H9 (cell line): Measurements from ENCODE around the gene OTUD3. TPM values are rescaled to one million over a fixed set of nuclear protein-coding genes. Genes with fewer than 3 reads are reported as not detected.

Experiments used
- DNase-seq: peaks from one replicate; pipeline ENCODE4 v3.0.0-alpha.2; 2017
- H2AFZ ChIP-seq: one replicate; pipeline ENCODE4 v1.6.1; 2013; ENCODE audit warnings: mild to moderate bottlenecking, low read length, control low read depth, moderate library complexity
- H2AK5ac ChIP-seq: 2 replicates; pipeline ENCODE4 v1.6.1; 2013; ENCODE audit warnings: low read length, control low read depth, mixed read lengths; ENCODE audit not compliant: insufficient read length
- H2BK120ac ChIP-seq: one replicate; pipeline ENCODE4 v1.6.1; 2013; ENCODE audit warnings: low read depth, mild to moderate bottlenecking, low read length, control low read depth, inconsistent platforms; ENCODE audit not compliant: poor library complexity, severe bottlenecking
- H2BK12ac ChIP-seq: 2 replicates; pipeline ENCODE4 v1.6.1; 2013; ENCODE audit warnings: low read length, control low read depth, mixed read lengths, low read depth; ENCODE audit not compliant: insufficient read length
- H2BK15ac ChIP-seq: 2 replicates; pipeline ENCODE4 v1.6.1; 2013; ENCODE audit warnings: low read depth, low read length, control low read depth
- H2BK20ac ChIP-seq: one replicate; pipeline ENCODE4 v1.6.1; 2013; ENCODE audit warnings: low read depth, mild to moderate bottlenecking, low read length, control low read depth, inconsistent platforms; ENCODE audit not compliant: poor library complexity, severe bottlenecking
- H2BK5ac ChIP-seq: 2 replicates; pipeline ENCODE4 v1.6.1; 2013; ENCODE audit warnings: low read length, control low read depth, mixed read lengths; ENCODE audit not compliant: insufficient read length
- H3K14ac ChIP-seq: 2 replicates; pipeline ENCODE4 v1.6.1; 2013; ENCODE audit warnings: low read length, control low read depth; ENCODE audit not compliant: insufficient read depth
- H3K18ac ChIP-seq: 2 replicates; pipeline ENCODE4 v1.6.1; 2013; ENCODE audit warnings: low read depth, mild to moderate bottlenecking, mixed read lengths, low read length, control low read depth; ENCODE audit not compliant: insufficient read length
- H3K23ac ChIP-seq: 2 replicates; pipeline ENCODE4 v1.6.1; 2013; ENCODE audit warnings: low read length, control low read depth, mixed read lengths, low read depth; ENCODE audit not compliant: insufficient read length
- H3K23me2 ChIP-seq: 2 replicates; pipeline ENCODE4 v1.6.1; 2013; ENCODE audit warnings: low read depth, mild to moderate bottlenecking, mixed read lengths, low read length, control low read depth; ENCODE audit not compliant: insufficient read length, poor library complexity, severe bottlenecking
- H3K27ac ChIP-seq: 2 replicates; pipeline ENCODE4 v1.5.1; 2013; ENCODE audit warnings: low read length, control low read depth, mixed read lengths, low read depth; ENCODE audit not compliant: insufficient read length
- H3K27me3 ChIP-seq: 2 replicates; pipeline ENCODE4 v1.6.1; 2013; ENCODE audit warnings: low read length, control low read depth, inconsistent platforms; ENCODE audit not compliant: insufficient read depth
- H3K4ac ChIP-seq: 2 replicates; pipeline ENCODE4 v1.6.1; 2013; ENCODE audit warnings: low read depth, mild to moderate bottlenecking, control low read depth, inconsistent platforms, low read length, moderate library complexity
- H3K4me1 ChIP-seq: 2 replicates; pipeline ENCODE4 v1.6.1; 2013; ENCODE audit warnings: low read length, control low read depth, inconsistent platforms; ENCODE audit not compliant: insufficient read depth
- H3K4me2 ChIP-seq: 2 replicates; pipeline ENCODE4 v1.6.1; 2013; ENCODE audit warnings: low read length, control low read depth, mixed read lengths; ENCODE audit not compliant: insufficient read length, insufficient read depth
- H3K56ac ChIP-seq: 2 replicates; pipeline ENCODE4 v1.6.1; 2013; ENCODE audit warnings: low read depth, mild to moderate bottlenecking, mixed read lengths, low read length, control low read depth; ENCODE audit not compliant: insufficient read length
- H3K79me1 ChIP-seq: 2 replicates; pipeline ENCODE4 v1.6.1; 2013; ENCODE audit warnings: low read depth, mild to moderate bottlenecking, moderate library complexity, low read length, control low read depth, inconsistent platforms; ENCODE audit not compliant: insufficient read depth, poor library complexity, severe bottlenecking
- H3K79me2 ChIP-seq: 2 replicates; pipeline ENCODE4 v1.6.1; 2013; ENCODE audit warnings: low read length, control low read depth, inconsistent platforms; ENCODE audit not compliant: insufficient read depth
- H3K9ac ChIP-seq: 2 replicates; pipeline ENCODE4 v1.6.1; 2013; ENCODE audit warnings: low read length, control low read depth, mixed read lengths; ENCODE audit not compliant: insufficient read length; ENCODE audit errors: extremely low read depth
- H3K9me3 ChIP-seq: one replicate; pipeline ENCODE4 v1.6.1; 2013; ENCODE audit warnings: low read depth, low read length, inconsistent platforms; ENCODE audit not compliant: control insufficient read depth
- H3T11ph ChIP-seq: one replicate; pipeline ENCODE4 v1.6.1; 2013; ENCODE audit warnings: mild to moderate bottlenecking, low read length, control low read depth, inconsistent platforms
- H4K20me1 ChIP-seq: one replicate; pipeline ENCODE4 v1.6.1; 2013; ENCODE audit not compliant: control insufficient read depth, insufficient read length, insufficient read depth
- H4K5ac ChIP-seq: 2 replicates; pipeline ENCODE4 v1.6.1; 2013; ENCODE audit warnings: low read depth, mild to moderate bottlenecking, mixed read lengths, low read length, control low read depth; ENCODE audit not compliant: insufficient read length
- H4K8ac ChIP-seq: replicated peaks from 2 replicates; pipeline ENCODE4 v1.6.1; 2013; ENCODE audit warnings: low read length, control low read depth, mixed read lengths, low read depth; ENCODE audit not compliant: insufficient read length
- H4K91ac ChIP-seq: 2 replicates; pipeline ENCODE4 v1.6.1; 2013; ENCODE audit warnings: low read depth, mild to moderate bottlenecking, moderate library complexity, mixed read lengths, low read length, control low read depth; ENCODE audit not compliant: insufficient read length
- H3K27ac Mint-ChIP-seq, 3 experiments: 2 replicates in 2 of 3; 3 replicates in 1 of 3; pipeline ENCODE4 v1.8.0; 2020 to 2021; ENCODE audit warnings: mixed read lengths in 3 of 3, mild to moderate bottlenecking in 1 of 3, moderate library complexity in 1 of 3
- H3K27me3 Mint-ChIP-seq: 2 replicates; pipeline ENCODE4 v1.8.0; 2021; ENCODE audit warnings: low read depth, mild to moderate bottlenecking, moderate library complexity, mixed read lengths
- H3K36me3 Mint-ChIP-seq, 3 experiments: 2 replicates in 2 of 3; 3 replicates in 1 of 3; pipeline ENCODE4 v1.8.0; 2020 to 2021; ENCODE audit warnings: low read depth in 3 of 3, mixed read lengths in 3 of 3; ENCODE audit not compliant: insufficient read depth in 1 of 3
- H3K4me1 Mint-ChIP-seq, 2 experiments: 2 replicates each; pipeline ENCODE4 v1.8.0; 2020; ENCODE audit warnings: mixed read lengths in 2 of 2
- H3K4me3 Mint-ChIP-seq, 2 experiments: 2 replicates in 1 of 2; 3 replicates in 1 of 2; pipeline ENCODE4 v1.8.0; 2020 to 2021; ENCODE audit warnings: mild to moderate bottlenecking in 2 of 2, mixed read lengths in 2 of 2, moderate library complexity in 1 of 2
- H3K9me3 Mint-ChIP-seq, 2 experiments: 2 replicates in 1 of 2; 3 replicates in 1 of 2; pipeline ENCODE4 v1.8.0; 2020; ENCODE audit warnings: mild to moderate bottlenecking in 2 of 2, mixed read lengths in 2 of 2, moderate library complexity in 1 of 2
- CTCF ChIP-seq: fragments of 200-600 bp; sonication (generic); conservative IDR thresholded peaks from 3 replicates; pipeline ENCODE4 v1.8.0; 2021; ENCODE audit warnings: antibody characterized with exemption, mild to moderate bottlenecking
- WGBS: extraction: QIAGEN DNeasy Blood & Tissue Kit; methylation state at CpG from one replicate; pipeline ENCODE4 v1.1.7; 2013; ENCODE audit warnings: missing lambda C conversion rate, low lambda C conversion rate, mixed read lengths; ENCODE audit not compliant: insufficient read length; ENCODE audit errors: extremely low coverage; 5-methylcytosine and 5-hydroxymethylcytosine counted together
- total RNA-seq: library from RNA; stranded (reverse); gene quantifications from 2 replicates; pipeline ENCODE4 v1.2.1, GENCODE V29; 2021

The OTUD3 gene
- total RNA-seq, 1 experiment from 2014 or later: 12.0 TPM

- Histone ChIP-seq H2AK5ac (no peak overlapping the region), H4K20me1 (no peaks in the 10 kb centered on the region), H2BK15ac (no peak overlapping the region), H2BK12ac (no peak overlapping the region), H3K56ac (no peak overlapping the region), H3K79me2 (no peaks in the 10 kb centered on the region), H3K4me2 (no peak overlapping the region), H3K4me1 (no peaks in the 10 kb centered on the region), H3K18ac (no peak overlapping the region), H2AFZ (no peak overlapping the region), H3K14ac (no peak overlapping the region), H4K91ac (no peak overlapping the region), H3K23me2 (no peaks in the 10 kb centered on the region), H4K5ac (no peak overlapping the region), H3K9ac (no peak overlapping the region), H3K27me3 (no peaks in the 10 kb centered on the region), H2BK120ac (no peak overlapping the region), H3T11ph (no peak overlapping the region), H3K23ac (no peak overlapping the region), H3K79me1 (no peaks in the 10 kb centered on the region), H3K4ac (no peak overlapping the region), H3K27ac (no peak overlapping the region), H2BK20ac (no peak overlapping the region), H2BK5ac (no peak overlapping the region), H4K8ac (no peak overlapping the region), H3K9me3 (no peaks in the 10 kb centered on the region)
- H3K36me3 Mint-ChIP-seq: peaks cover 46 to 87% (median 79%) of the 10 kb centered on the region in 3 experiments; a peak in 6 of 7 replicates
- H3K9me3 Mint-ChIP-seq: no peaks in the 10 kb centered on the region
- no peaks in the 10 kb centered on the region for H3K27me3 Mint-ChIP-seq
- no peaks in the 10 kb centered on the region for H3K4me1 Mint-ChIP-seq
- H3K27ac Mint-ChIP-seq: peak overlapping the region in 1 of 3 experiments; percentile 25; a peak in 1 of 7 replicates
- no peak for DNase-seq
- no peak for TF ChIP-seq CTCF
- no peak overlapping the region for H3K4me3 Mint-ChIP-seq
- WGBS: no CpG with 5 or more reads among the region's 7 CpGs
Observed at GRCh38 chr1:19903621-19904020, 21.4 kb downstream of the OTUD3 start.
